GM12892 (cell line): ENCODE results near the gene MAP1LC3B2.

Experiments
- POLR2A ChIP-seq: IDR thresholded peaks from 2 replicates; pipeline ENCODE4 v1.6.1; 2011; ENCODE audit warnings: low read depth, low read length, control low read depth
- POLR2AphosphoS5 ChIP-seq: IDR thresholded peaks from 2 replicates; pipeline ENCODE4 v1.6.1; 2011; ENCODE audit warnings: low read depth, low read length, control low read depth

DNA sequence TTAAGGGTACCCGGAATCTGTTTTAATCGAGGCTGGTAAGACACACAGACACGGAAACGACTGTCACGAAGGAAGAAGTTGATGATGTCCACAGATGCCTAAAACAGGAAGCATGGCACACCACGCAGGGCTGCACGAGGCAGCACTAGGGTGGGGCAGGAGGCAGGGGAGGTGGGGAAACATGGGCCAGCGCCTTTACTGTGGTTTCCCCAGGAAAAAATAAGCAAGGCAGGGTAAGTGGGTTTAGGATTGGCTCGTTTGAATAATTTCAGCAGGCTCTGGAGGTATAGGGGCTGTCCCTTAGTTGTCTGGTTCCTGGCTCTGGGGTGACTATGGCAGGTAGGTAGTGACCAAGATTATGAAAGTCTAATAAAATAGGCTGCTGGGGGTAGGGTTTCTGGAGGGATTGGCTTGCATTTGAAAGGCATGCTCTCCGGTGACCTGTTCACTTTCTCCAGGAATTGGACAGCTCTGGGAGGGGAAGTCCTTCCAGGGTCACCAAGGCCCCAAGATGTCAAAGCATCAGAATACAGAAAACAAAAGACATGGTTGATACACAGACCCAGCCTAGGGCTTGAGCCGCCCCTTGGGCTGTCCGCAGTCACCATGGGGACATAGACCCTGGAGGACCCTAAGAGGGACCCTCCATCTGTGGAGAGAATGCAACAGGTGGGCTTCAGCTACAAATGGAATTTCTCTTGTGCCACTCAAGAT, 35.3 kb downstream of the MAP1LC3B2 start:
- TF ChIP-seq POLR2A (no peak), POLR2AphosphoS5 (no peak)
